GM12878 (cell line): Measurements from ENCODE around the gene CDCA5. TPM values are rescaled to one million over a fixed set of nuclear protein-coding genes. Genes with fewer than 3 reads are reported as not detected.
A peak's percentile ranks its signal among the peaks of the same experiment; 100 is the strongest.

Experiments used
- ATAC-seq: fragments of 200-7000 bp; cut with Tn5 transposase; 3 replicates; pipeline ENCODE4 v1.9.1; 2020; ENCODE audit warnings: mild to moderate bottlenecking, moderate library complexity
- BruUV-seq: library from RNA; stranded (reverse); fragments of 400-500 nt; replicated peaks from 2 replicates; lab custom pipeline; 2021; lab: Mats Ljungman, UMichigan
- CTCF ChIA-PET: fragments of 300-600 bp; sonication (Branson Sonifier 250); formaldehyde crosslinking; extraction: SDS; loops from one replicate; lab custom pipeline; 2021; ENCODE audit warnings: inconsistent platforms; lab: Yijun Ruan, JAX
- POLR2A ChIA-PET: fragments of 350-600 bp; formaldehyde crosslinking; extraction: SDS; loops from one replicate; lab custom pipeline; 2021; ENCODE audit warnings: inconsistent platforms; lab: Charles Lee
- RAD21 ChIA-PET: fragments of 300-600 bp; sonication (Branson Sonifier 250); formaldehyde crosslinking; loops from one replicate; lab custom pipeline; 2023; ENCODE audit warnings: antibody characterized with exemption; ENCODE audit not compliant: unreplicated experiment; lab: Charles Lee
- SMC1A ChIA-PET: fragments of 300-600 bp; sonication (Branson Sonifier 250); formaldehyde crosslinking; loops from one replicate; lab custom pipeline; 2023; ENCODE audit not compliant: unreplicated experiment, uncharacterized antibody; lab: Charles Lee
- DNase-seq: peaks from one replicate; pipeline ENCODE4 v3.0.0-alpha.2; 2011; ENCODE audit warnings: low read depth, low spot score
- FAIRE-seq: peaks from 3 replicates; lab custom pipeline; 2011; peaks lifted over from hg19 to GRCh38; lab: Jason Lieb, UNC
- H2AFZ ChIP-seq: 2 replicates; pipeline ENCODE4 v1.6.0; 2011; ENCODE audit warnings: low read depth, low read length, control low read depth; ENCODE audit not compliant: control insufficient read depth
- H3K27ac ChIP-seq: 2 replicates; pipeline ENCODE4 v1.5.1; 2011; ENCODE audit warnings: control low read depth; ENCODE audit not compliant: control insufficient read depth, insufficient read depth
- H3K27me3 ChIP-seq, 2 experiments: replicated peaks in 1 of 2; 2 replicates each; pipeline versions ENCODE4 v1.6.0 to v1.6.1; 2011; ENCODE audit warnings: low read length in 1 of 2; ENCODE audit not compliant: control insufficient read depth in 2 of 2, insufficient read depth in 2 of 2
- H3K36me3 ChIP-seq, 2 experiments: 2 replicates each; pipeline ENCODE4 v1.5.1; 2011; ENCODE audit warnings: low read length in 1 of 2; ENCODE audit not compliant: control insufficient read depth in 2 of 2, insufficient read depth in 2 of 2
- H3K4me1 ChIP-seq: 2 replicates; pipeline ENCODE4 v1.6.1; 2011; ENCODE audit warnings: mild to moderate bottlenecking, low read length, moderate library complexity, mixed read lengths; ENCODE audit not compliant: control insufficient read depth, insufficient read depth
- H3K4me2 ChIP-seq: 2 replicates; pipeline ENCODE4 v1.6.0; 2011; ENCODE audit warnings: control low read depth; ENCODE audit not compliant: control insufficient read depth, insufficient read depth
- H3K4me3 ChIP-seq: fragments of 200-600 bp; sonication (generic); 2 replicates; pipeline ENCODE4 v1.5.1; 2016
- H3K79me2 ChIP-seq: 2 replicates; pipeline ENCODE4 v1.6.0; 2011; ENCODE audit warnings: low read length; ENCODE audit not compliant: control insufficient read depth, insufficient read depth
- H3K9ac ChIP-seq: 2 replicates; pipeline ENCODE4 v1.8.0; 2011; ENCODE audit warnings: low read length, control low read depth, mixed read lengths; ENCODE audit not compliant: control insufficient read depth, insufficient read depth
- H3K9me3 ChIP-seq: replicated peaks from 3 replicates; pipeline ENCODE4 v1.5.1; 2011; ENCODE audit warnings: mild to moderate bottlenecking, low read length; ENCODE audit not compliant: control insufficient read depth, insufficient read depth
- H4K20me1 ChIP-seq: 2 replicates; pipeline ENCODE4 v1.6.0; 2011; ENCODE audit not compliant: control insufficient read depth, insufficient read depth
- MEF2B ChIP-seq: fragments of 450-650 bp; IDR thresholded peaks from 2 replicates; pipeline ENCODE4 v1.6.1; 2018; ENCODE audit warnings: mild to moderate bottlenecking, moderate library complexity; ENCODE audit not compliant: partially characterized antibody, poor library complexity, severe bottlenecking
- NFYB ChIP-seq: IDR thresholded peaks from 2 replicates; pipeline ENCODE4 v1.6.1; 2011; ENCODE audit warnings: low read depth, mild to moderate bottlenecking, low read length, improper control_type of control experiment, moderate library complexity; ENCODE audit not compliant: insufficient read depth
- POLR2A ChIP-seq: IDR thresholded peaks from 2 replicates; pipeline ENCODE4 v1.6.1; 2011; ENCODE audit warnings: low read depth, mild to moderate bottlenecking, low read length
- WGBS: methylation state at CpG from one replicate; pipeline ENCODE4 v1.1.6; 2016; ENCODE audit warnings: low lambda C conversion rate; ENCODE audit not compliant: insufficient replicate concordance, insufficient coverage; ENCODE audit errors: missing lambda C conversion rate; 5-methylcytosine and 5-hydroxymethylcytosine counted together
- in situ Hi-C: fragments of 300-500 bp; cut with MboI; formaldehyde crosslinking; loops from 9 replicates; pipeline ENCODE4 v1.14.3; 2018; ENCODE audit warnings: mixed read lengths
- intact Hi-C: fragments of 100-400 bp; cut with micrococcal nuclease; formaldehyde crosslinking; loops from one replicate; pipeline ENCODE4 v1.14.2; 2022; ENCODE audit not compliant: unreplicated experiment
- polyA plus RNA-seq, 11 experiments: library from polyadenylated mRNA; depleted of rRNA in 4 of 11; unstranded in 6 of 11; stranded (reverse) in 5 of 11; fragments of >200 nt; fragmentation: Nextera tagmentation in 4 of 11; fragmentation: Illumina TruSeq in 1 of 11; extraction: Ambion mirVana in 4 of 11; extraction: Trizol in 1 of 11; gene quantifications; 1 replicate in 1 of 11; 2 replicates in 10 of 11; pipeline versions ENCODE4 v1.2.1 to v1.2.3, GENCODE V29; 2011 to 2016; ENCODE audit warnings: inconsistent platforms in 2 of 11, missing spikeins in 2 of 11, low read depth in 1 of 11
- total RNA-seq, 4 experiments: library from RNA; depleted of rRNA in 3 of 4; stranded (reverse); fragments of >200 nt in 3 of 4; fragmentation: Illumina TruSeq in 1 of 4; extraction: Trizol in 1 of 4; gene quantifications; 2 replicates each; pipeline versions ENCODE4 v1.2.1 to v1.2.3, GENCODE V29; 2013 to 2021

Gene CDCA5
- total and polyA plus RNA-seq, 10 of the 15 experiments (the other 5 are each of a cell fraction or from before 2014, with no cell fraction given) = 21.2 to 107 (median 64.9) TPM

- TF ChIP-seq POLR2A (no peak), MEF2B (no peak), NFYB (0 out of 2 replicates have a peak, but pooled peaks have one; percentile 11)
- TF ChIP-seq, all 136 proteins: peak for 1
- ChIA-PET POLR2A (interaction anchor here (0.6 to 1.5 kb wide), 12 partner anchors 12 to 235 kb away, joined by 3 to 5 read pairs (median 4); partner anchors contain the start of genes FAU, MRPL49 and SAC3D1), RAD21 (interaction anchor here (0.7 to 1.8 kb wide), 3 partner anchors 11 to 235 kb away, joined by 3 to 6 read pairs (median 3); partner anchors contain the start of gene ARL2), SMC1A (interaction anchor here (0.7 to 1.3 kb wide), 4 partner anchors 12 to 43 kb away, joined by 3 to 4 read pairs (median 4); partner anchors contain the start of gene SAC3D1), CTCF (interaction anchor here (0.6 to 2.1 kb wide), 8 partner anchors 15 to 237 kb away, joined by 3 to 11 read pairs (median 4); partner anchors contain the start of genes ARL2, SNX15 and TM7SF2)
- in situ Hi-C loops (no loop called here), intact Hi-C loops (no loop called here)
- H3K4me1 ChIP-seq = peaks cover 32% of the 10 kb centered on the region
- no peaks in the 10 kb centered on the region for H3K9me3 ChIP-seq
- H3K9ac ChIP-seq = peak overlapping the region; percentile 87
- peak overlapping the region; percentile 77 for H2AFZ ChIP-seq
- no TSS peak for BruUV-seq
- H3K27ac ChIP-seq = peak overlapping the region; percentile 84
- no peaks in the 10 kb centered on the region for H4K20me1 ChIP-seq
- H3K79me2 ChIP-seq = peaks cover 58% of the 10 kb centered on the region
- no peaks in the 10 kb centered on the region for H3K27me3 ChIP-seq
- DNase-seq (no peak), FAIRE-seq (no peak), ATAC-seq (peak; percentile 5)
- H3K4me2 ChIP-seq = peak overlapping the region; percentile 77
- 0% methylated on average over 13 of the region's 13 CpGs for WGBS
- H3K4me3 ChIP-seq = peak overlapping the region; percentile 86
- H3K36me3 ChIP-seq = peaks cover 10 to 11% of the 10 kb centered on the region in 2 experiments
Measured at GRCh38 chr11:65083134-65083833, 556 bp downstream of the CDCA5 start.
